Brain microvascular endothelial cell (primary cell): Measurements from ENCODE around the gene DDTL.

Experiments
- DNase-seq: peaks from one replicate; pipeline ENCODE4 v3.0.0-alpha.2; 2020
- H3K27ac ChIP-seq: fragments of 250-450 bp; sonication (Bioruptor Pico); 2 replicates; pipeline ENCODE4 v1.5.1; 2020; ENCODE audit warnings: mild to moderate bottlenecking, moderate library complexity
- H3K27me3 ChIP-seq: fragments of 250-450 bp; sonication (Bioruptor Pico); replicated peaks from 2 replicates; pipeline ENCODE4 v1.5.1; 2020; ENCODE audit warnings: mild to moderate bottlenecking
- H3K36me3 ChIP-seq: fragments of 250-450 bp; sonication (Bioruptor Pico); replicated peaks from 2 replicates; pipeline ENCODE4 v1.5.1; 2020; ENCODE audit warnings: mild to moderate bottlenecking
- H3K4me3 ChIP-seq: 2 replicates; pipeline ENCODE4 v1.5.1; 2011; ENCODE audit warnings: low read depth, mild to moderate bottlenecking, control low read depth, low read length, moderate library complexity
- in situ Hi-C: cut with HindIII; loops from 2 replicates; pipeline ENCODE4 v1.10.0; 2017; ENCODE audit warnings: low sequenced_read_pairs, low pct_ligation_motif_present
- TF ChIP-seq, protein P1 (sequence below): IDR thresholded peaks from 2 replicates; pipeline ENCODE4 v1.5.1; 2011; ENCODE audit warnings: low read depth, mild to moderate bottlenecking, moderate library complexity, low read length, control low read depth, inconsistent platforms; ENCODE audit errors: missing control alignments

Gene DDTL

DNA sequence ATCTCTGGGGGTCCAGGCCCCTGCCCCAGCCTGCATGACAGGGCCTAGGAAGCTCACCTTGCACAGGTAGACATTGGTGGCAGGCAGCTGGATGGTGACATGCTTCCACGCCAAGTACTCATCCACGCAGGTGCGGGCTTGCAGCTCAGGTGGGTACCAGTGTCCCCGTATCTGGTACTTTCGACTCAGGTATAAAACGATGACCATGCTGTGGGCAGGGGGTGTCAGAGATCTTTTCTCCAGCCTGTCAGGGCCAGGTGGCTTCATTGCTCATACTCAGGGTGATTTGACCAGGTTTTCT is 40.2 kb downstream of the DDTL start:
- Histone ChIP-seq H3K4me3 (no peak overlapping the region), H3K27ac (no peak overlapping the region), H3K27me3 (no peaks in the 10 kb centered on the region), H3K36me3 (no peaks in the 10 kb centered on the region)
- TF ChIP-seq, protein P1, sequence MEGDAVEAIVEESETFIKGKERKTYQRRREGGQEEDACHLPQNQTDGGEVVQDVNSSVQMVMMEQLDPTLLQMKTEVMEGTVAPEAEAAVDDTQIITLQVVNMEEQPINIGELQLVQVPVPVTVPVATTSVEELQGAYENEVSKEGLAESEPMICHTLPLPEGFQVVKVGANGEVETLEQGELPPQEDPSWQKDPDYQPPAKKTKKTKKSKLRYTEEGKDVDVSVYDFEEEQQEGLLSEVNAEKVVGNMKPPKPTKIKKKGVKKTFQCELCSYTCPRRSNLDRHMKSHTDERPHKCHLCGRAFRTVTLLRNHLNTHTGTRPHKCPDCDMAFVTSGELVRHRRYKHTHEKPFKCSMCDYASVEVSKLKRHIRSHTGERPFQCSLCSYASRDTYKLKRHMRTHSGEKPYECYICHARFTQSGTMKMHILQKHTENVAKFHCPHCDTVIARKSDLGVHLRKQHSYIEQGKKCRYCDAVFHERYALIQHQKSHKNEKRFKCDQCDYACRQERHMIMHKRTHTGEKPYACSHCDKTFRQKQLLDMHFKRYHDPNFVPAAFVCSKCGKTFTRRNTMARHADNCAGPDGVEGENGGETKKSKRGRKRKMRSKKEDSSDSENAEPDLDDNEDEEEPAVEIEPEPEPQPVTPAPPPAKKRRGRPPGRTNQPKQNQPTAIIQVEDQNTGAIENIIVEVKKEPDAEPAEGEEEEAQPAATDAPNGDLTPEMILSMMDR, result no peak
- no peak for DNase-seq
- in situ Hi-C loops, result loop anchor here (5.0 kb wide), 1 partner anchor 50 kb away; no protein-coding TSS in a partner anchor

DNA sequence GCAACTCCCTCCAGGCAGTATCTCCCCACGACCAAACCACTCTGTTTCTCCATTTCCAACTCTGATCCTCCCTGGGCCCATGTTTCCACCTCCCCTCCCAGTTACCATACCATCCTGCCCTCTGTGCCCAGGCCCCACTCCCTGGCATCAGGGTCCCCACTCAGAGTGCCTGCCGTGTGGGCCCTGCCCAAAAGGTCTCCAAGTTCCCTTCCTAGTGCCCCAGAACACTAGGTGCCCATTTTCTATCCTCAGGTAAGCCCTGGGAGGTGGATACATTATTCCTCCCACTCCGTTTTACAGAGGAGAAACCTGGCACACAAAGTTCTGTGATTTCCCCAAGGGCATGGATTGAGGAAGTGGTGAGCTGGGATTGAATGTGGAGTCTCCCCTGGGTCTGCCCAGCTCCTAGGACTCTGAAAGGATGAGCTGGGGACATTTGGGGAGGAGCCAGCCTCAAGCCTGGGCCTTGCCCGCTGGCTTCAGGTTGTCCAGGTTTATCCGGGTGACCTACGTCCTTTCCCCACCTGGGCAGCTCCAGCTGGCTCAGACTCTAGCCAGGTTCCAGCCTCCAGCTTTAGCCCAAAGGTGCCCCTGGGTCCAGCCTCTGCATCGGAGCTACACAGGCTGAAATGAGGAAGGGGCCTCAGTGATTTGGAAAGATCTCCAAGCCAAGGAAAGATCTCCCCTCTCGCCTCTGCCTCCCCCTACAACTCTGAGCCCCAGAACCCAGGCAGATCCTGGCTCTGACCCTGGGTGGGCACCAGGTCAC is 40.7 kb downstream of the DDTL start:
- DNase-seq, result no peak
- in situ Hi-C loops, result loop anchor here (5.0 kb wide), 1 partner anchor 50 kb away; no protein-coding TSS in a partner anchor
- TF ChIP-seq, protein P1, result no peak

DNA sequence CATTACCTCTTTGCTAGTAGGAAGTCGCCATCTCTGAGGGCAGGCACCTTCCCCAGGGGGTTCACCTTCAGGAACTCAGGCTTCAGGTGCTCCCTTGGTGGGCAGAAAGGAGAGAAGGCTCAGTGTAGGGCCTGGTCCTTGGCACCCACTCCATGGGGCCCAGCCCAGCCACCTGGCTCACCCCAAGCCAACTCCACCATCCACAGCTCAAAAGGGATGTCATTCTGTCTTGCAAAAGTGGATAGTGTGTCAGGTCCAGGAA is 41.3 kb downstream of the DDTL start:
- Histone ChIP-seq H3K4me3 (no peak overlapping the region), H3K36me3 (no peaks in the 10 kb centered on the region), H3K27ac (no peak overlapping the region), H3K27me3 (no peaks in the 10 kb centered on the region)
- DNase-seq, result no peak
- TF ChIP-seq, protein P1, result no peak
- in situ Hi-C loops, result loop anchor here (5.0 kb wide), 1 partner anchor 49 kb away; no protein-coding TSS in a partner anchor

More for the DNA sequence above, 40.7 kb downstream of the DDTL start:
- Histone ChIP-seq H3K4me3 (no peak overlapping the region), H3K36me3 (no peaks in the 10 kb centered on the region), H3K27me3 (no peaks in the 10 kb centered on the region), H3K27ac (no peak overlapping the region)

DNA sequence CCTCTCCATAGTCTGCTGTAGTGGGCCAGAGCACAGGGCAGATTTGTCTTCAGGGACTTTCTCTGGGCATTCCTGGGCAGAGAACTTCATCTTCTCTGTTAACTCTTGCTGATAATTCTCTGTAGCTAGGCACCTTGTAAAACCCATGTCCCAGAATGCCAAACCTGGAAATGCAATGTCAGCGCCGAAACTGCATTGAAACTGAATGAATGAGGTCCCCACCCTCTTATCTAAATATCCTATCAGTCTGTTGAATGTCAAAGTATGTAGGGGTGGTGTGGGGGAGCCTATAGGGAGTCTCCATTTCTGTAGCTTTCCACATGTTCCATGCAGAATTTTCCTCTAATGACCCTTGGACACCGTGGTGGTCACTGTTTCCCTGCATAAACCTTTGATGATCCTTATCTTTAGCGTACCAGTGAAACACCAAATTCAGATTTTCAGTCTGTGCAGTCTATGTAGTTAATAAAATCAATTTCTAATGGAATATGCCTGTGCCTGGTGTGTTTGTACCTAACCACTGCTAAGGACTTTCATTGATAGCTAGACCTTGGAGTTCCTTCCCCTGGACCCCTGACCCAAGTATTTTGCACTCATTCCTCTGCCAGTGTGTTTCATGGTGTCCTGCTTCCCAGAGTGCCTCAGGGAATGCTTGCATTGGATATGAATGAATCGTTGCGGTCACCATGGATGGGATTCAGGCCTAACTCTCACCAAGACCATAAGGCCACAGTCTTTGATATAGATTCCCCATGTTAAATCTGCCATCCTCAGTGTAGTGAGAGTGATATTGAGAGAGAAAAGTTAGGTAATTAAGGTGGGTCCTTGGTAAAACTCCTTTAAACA is 41.9 kb downstream of the DDTL start:
- H3K36me3 ChIP-seq, result no peaks in the 10 kb centered on the region
- no peak for DNase-seq
- H3K27me3 ChIP-seq, result no peaks in the 10 kb centered on the region
- TF ChIP-seq, protein P1, result no peak
- no peak overlapping the region for H3K27ac ChIP-seq
- in situ Hi-C loops, result loop anchor here (5.0 kb wide), 1 partner anchor 49 kb away; no protein-coding TSS in a partner anchor
- H3K4me3 ChIP-seq, result no peak overlapping the region

DNA sequence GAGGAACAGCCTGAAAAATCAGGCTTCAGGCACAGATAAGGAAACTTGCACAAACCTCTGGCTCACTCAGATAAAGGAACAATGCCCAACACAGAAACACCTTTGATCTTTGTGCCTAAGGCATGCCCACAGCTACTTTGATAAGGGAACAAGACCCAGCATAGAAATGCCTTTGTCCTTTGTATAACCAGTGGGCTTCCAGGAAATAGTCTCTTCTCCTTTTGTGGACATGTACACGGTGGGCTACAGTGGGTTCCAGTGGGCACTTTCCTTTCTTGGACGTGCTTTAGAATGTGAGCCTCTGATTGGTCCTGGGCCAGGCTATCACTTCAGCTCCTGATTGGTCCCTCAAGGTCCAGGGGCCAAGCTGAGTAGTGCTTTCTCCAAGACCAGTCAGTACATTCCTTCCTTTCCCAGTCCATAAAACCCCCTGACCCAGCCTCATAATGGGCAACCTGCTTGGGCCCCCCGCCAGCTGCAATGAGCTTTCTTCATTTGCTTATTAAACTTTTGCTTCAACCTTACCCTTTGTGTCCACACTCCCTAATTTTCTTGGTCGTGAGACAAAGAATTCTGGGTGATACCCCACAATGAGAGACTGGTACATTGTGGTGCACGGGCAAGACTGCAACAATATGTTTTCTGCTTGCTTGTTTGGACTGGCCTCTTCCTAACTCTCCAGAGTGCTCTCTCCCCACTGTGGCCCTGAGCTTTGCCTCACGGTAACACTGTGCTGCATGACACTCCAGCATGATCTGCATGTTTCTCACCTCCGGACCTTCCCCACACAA is 42.7 kb downstream of the DDTL start:
- DNase-seq, result no peak
- in situ Hi-C loops, result loop anchor here (5.0 kb wide), 1 partner anchor 48 kb away; no protein-coding TSS in a partner anchor
- no peaks in the 10 kb centered on the region for H3K36me3 ChIP-seq
- TF ChIP-seq, protein P1, result no peak
- no peak overlapping the region for H3K4me3 ChIP-seq
- H3K27ac ChIP-seq, result no peak overlapping the region
- no peaks in the 10 kb centered on the region for H3K27me3 ChIP-seq
